Right cardiac atrium (tissue), 5 donors: Measurements from ENCODE around the gene UBTF. TPM values are rescaled to one million over a fixed set of nuclear protein-coding genes. Genes with fewer than 3 reads are reported as not detected.
"Not testable (repeated sequence)": the region's sequence is repeated elsewhere in the genome, so short reads cannot be mapped to it uniquely, and the experiment has no call there.

Source experiments
- ATAC-seq, 2 donors: fragments of 200-7000 bp; cut with Tn5 transposase; one replicate each; pipeline versions ENCODE4 v1.8.0 to v1.9.1; 2020; ENCODE audit warnings: moderate library complexity in 2 of 2, mild to moderate bottlenecking in 1 of 2
- DNase-seq, 3 donors: peaks; one replicate each; pipeline ENCODE4 v3.0.0-alpha.2; 2020
- H3K27ac ChIP-seq: one replicate; pipeline ENCODE4 v1.5.1; 2013; ENCODE audit warnings: mild to moderate bottlenecking, low read length, control low read depth, moderate library complexity
- H3K27me3 ChIP-seq: one replicate; pipeline ENCODE4 v1.6.1; 2013; ENCODE audit not compliant: control insufficient read depth, insufficient read depth
- H3K4me1 ChIP-seq: one replicate; pipeline ENCODE4 v1.6.1; 2013; ENCODE audit warnings: low read length; ENCODE audit not compliant: control insufficient read depth, insufficient read depth
- H3K4me3 ChIP-seq: one replicate; pipeline ENCODE4 v1.5.1; 2013; ENCODE audit warnings: low read length, control low read depth
- H3K9me3 ChIP-seq: one replicate; pipeline ENCODE4 v1.6.1; 2013; ENCODE audit warnings: low read length; ENCODE audit not compliant: control insufficient read depth
- WGBS: extraction: QIAGEN DNeasy Blood & Tissue Kit; methylation state at CpG from one replicate; pipeline ENCODE4 v1.1.7; 2013; 5-methylcytosine and 5-hydroxymethylcytosine counted together
- intact Hi-C, 4 donors: fragments of 100-400 bp; cut with DNase I; formaldehyde crosslinking; loops; one replicate each; pipeline versions ENCODE4 v1.11.0 to v1.14.0; 2022 to 2023
- polyA plus RNA-seq: library from polyadenylated mRNA; stranded (reverse); fragments of 200-250 nt; gene quantifications from one replicate; pipeline ENCODE4 v1.2.3, GENCODE V29; 2013
- total RNA-seq, 4 donors: library from RNA; stranded (reverse); fragmentation: NEBNext Ultra II Directional; extraction: Animal tissue kit (Norgen Biotek cat#: 25700); gene quantifications; one replicate each; pipeline ENCODE4 v1.2.1, GENCODE V29; 2021
- donor health status: healthy with polysubstance abuse.
- donor health status: DM: no; HTN: yes; CAD: no.
- donor health status: DM: no; HTN: no; CAD: no.
- donor health status: DM: no; HTN: yes; CAD: no; lungs with severe emphysema.
- donor health status: DM: yes; HTN: yes; CAD: no.

UBTF gene
- total and polyA plus RNA-seq, 5 donors: 36.7 to 63.4 (median 54.3) TPM

DNA sequence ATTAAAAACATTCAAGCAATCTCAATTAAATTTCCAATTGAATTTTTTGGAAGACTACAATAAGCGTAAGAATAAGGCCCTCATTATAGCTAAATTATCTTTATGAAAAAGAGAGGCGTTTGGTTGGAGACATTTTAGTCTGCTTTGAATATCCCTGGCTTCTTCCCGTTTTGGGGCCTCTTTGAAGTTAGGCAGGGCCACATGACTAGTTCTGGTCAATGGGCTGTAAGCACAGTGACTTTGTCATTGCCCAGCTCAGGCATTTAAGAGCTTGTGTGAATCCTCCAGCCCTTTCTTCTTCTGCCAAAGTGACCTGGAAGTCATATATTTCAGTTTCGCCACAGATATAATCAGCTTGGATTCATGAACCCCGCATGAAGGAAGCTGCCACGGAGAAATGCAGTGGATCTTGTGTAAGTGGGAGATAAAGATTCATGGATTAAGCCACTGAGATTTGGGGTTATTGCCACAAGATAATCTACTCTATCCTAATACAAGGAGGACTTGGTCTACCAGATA lies 21.7 kb upstream of the UBTF start:
- Histone ChIP-seq H3K4me3 (no peak overlapping the region), H3K4me1 (no peaks in the 10 kb centered on the region), H3K27ac (no peak overlapping the region), H3K9me3 (no peaks in the 10 kb centered on the region), H3K27me3 (no peaks in the 10 kb centered on the region)
- intact Hi-C loops: loop anchor here in 1 of 4 donors (5.0 kb wide), 1 partner anchor 51 kb away; no protein-coding TSS in a partner anchor
- 67% methylated on average over 6 of the region's 6 CpGs for WGBS
- DNase-seq: no peak
- ATAC-seq: no peak

DNA sequence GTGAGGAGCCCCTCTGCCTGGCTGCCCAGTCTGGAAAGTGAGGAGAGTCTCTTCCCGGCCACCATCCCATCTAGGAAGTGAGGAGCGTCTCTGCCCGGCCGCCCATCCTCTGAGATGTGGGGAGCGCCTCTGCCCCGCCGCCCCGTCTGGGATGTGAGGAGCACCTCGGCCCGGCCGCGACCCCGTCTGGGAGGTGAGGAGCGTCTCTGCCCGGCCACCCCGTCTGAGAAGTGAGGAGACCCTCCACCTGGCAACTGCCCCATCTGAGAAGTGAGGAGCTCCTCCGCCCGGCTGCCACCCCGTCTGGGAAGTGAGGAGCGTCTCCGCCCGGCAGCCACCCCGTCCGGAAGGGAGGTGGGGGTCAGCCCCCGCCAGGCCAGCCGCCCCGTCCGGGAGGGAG lies 18.4 kb upstream of the UBTF start:
- 88% methylated on average over 24 of the region's 28 CpGs for WGBS

DNA sequence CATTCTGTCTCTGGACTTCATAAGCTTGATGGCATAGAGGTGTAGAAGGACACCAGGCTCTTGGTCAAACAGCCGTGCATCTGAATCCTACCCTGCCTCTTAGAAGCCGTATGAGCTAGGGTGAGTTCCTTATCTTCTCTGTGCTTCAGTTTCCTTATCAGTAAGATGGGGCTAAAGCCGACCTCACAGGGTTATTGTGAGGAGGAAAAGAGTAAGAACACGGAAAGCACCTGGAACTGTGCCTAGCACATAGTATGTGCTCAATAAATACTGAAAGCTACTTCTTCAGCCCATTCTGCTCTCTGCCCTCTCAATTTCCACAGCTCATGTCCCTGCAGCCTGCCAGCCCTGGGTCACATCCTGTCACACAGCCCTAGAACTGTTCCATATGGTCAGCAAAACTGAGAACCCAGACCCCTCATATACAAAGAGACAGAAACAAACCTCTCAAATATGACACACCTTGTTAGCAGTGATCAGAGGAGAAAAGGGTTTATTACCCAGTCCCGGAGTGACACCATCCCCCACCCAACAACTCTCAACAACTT lies 17.0 kb upstream of the UBTF start:
- ATAC-seq (no peak), DNase-seq (no peak)
- 57% methylated on average over 5 of the region's 5 CpGs for WGBS
- no peak overlapping the region for H3K4me3 ChIP-seq
- H3K4me1 ChIP-seq: peaks cover 1% of the 10 kb centered on the region
- H3K27me3 ChIP-seq: no peaks in the 10 kb centered on the region
- intact Hi-C loops: no loop called here
- no peaks in the 10 kb centered on the region for H3K9me3 ChIP-seq
- no peak overlapping the region for H3K27ac ChIP-seq

More for the DNA sequence above, 18.4 kb upstream of the UBTF start:
- H3K27ac ChIP-seq, DNase-seq, H3K9me3 ChIP-seq, intact Hi-C loops, H3K4me3 ChIP-seq, ATAC-seq, H3K4me1 ChIP-seq, H3K27me3 ChIP-seq: not testable (repeated sequence)

DNA sequence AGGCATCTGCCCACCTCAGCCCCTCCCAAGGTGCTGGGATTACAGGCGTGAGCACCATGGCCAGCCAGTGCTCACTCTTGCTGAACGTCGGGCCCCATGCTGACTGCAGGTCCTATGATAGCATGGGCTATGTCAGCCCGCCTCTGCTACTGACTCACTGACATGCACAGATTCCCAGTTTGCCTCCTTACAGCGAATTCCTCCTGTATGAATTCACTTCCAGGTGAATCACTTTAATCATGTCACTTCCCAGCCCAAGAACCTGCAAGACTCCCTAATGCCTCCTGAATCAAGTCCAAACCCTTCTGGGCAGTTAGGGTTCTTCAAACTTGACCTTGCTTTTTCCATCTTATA lies 16.1 kb upstream of the UBTF start:
- ATAC-seq (peak in 1 of 2 donors; percentile 18), DNase-seq (no peak)
- H3K27ac ChIP-seq: no peak overlapping the region
- no peak overlapping the region for H3K4me3 ChIP-seq
- no peaks in the 10 kb centered on the region for H3K9me3 ChIP-seq
- H3K4me1 ChIP-seq: peaks cover 1% of the 10 kb centered on the region
- intact Hi-C loops: no loop called here
- WGBS: 85% methylated on average over 5 of the region's 5 CpGs
- no peaks in the 10 kb centered on the region for H3K27me3 ChIP-seq

DNA sequence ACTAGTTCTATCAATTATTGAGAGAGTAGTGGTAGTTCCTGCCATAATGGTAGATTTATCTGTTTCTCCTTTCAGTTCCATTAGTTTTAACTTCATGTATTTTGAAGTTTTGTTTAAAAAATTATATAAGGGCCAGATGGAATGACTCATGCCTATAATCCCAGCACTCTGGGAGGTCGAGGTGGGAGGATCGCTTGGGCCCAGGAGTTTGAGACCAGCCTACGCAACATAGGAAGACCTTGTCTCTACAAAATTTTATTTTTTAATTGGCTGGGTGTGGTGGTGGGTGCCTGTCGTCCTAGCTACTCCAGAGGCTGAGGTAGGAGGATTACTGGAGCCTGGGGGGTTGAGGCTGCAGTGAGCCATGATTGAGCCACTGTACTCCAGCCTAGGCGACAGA lies 14.1 kb upstream of the UBTF start:
- WGBS: 85% methylated on average over 5 of the region's 5 CpGs
- Histone ChIP-seq H3K4me3 (no peak overlapping the region), H3K27me3 (no peaks in the 10 kb centered on the region), H3K9me3 (no peaks in the 10 kb centered on the region), H3K4me1 (peaks cover 3% of the 10 kb centered on the region), H3K27ac (no peak overlapping the region)
- DNase-seq (no peak), ATAC-seq (no peak)
- intact Hi-C loops: no loop called here

DNA sequence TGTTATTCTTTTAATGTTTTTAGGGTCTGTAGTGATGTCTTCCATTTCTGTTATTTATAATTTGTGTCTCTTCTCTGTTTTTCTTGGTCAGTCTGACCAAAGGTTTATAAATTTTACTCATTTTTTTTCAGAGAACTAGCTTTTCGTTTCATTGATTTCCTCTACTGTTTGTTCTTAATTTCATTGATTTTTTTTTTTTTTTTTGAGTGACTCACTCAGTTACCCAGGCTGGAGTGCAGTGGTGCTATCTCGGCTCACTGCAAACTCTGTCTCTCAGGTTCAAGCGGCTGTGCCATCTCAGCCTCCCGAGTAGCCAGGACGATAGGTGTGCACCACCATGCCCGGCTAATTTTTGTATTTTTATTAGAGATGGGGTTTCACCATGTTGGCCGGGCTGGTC lies 12.6 kb upstream of the UBTF start:
- intact Hi-C loops: no loop called here
- Histone ChIP-seq H3K4me1 (peaks cover 3% of the 10 kb centered on the region), H3K4me3 (no peak overlapping the region), H3K27ac (no peak overlapping the region), H3K27me3 (no peaks in the 10 kb centered on the region), H3K9me3 (no peaks in the 10 kb centered on the region)
- DNase-seq (no peak), ATAC-seq (no peak)
- 93% methylated on average over 7 of the region's 7 CpGs for WGBS

DNA sequence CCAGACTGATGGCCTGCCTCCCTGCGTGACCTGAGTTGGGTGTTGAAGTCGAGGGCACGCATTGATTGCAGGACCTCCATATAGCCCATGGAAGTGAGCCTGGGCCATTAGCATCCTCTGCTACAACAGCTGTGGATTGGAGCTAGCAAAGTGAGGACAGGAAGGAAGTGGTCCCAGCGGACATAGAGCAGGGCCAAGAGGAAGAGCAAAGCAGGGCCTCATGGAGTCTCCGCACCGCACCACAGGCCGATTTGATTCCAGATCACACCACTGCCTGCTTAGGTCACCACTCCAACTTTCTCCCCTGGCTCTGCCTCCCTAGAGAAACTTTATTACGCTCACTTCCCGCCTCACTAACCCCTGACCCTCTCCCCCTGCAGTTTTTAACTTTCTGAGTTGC lies 10.7 kb upstream of the UBTF start:
- Histone ChIP-seq H3K27me3 (no peaks in the 10 kb centered on the region), H3K4me1 (peaks cover 2% of the 10 kb centered on the region), H3K27ac (no peak overlapping the region), H3K9me3 (no peaks in the 10 kb centered on the region), H3K4me3 (no peak overlapping the region)
- WGBS: 57% methylated on average over 9 of the region's 9 CpGs
- intact Hi-C loops: no loop called here
- no peak for DNase-seq
- ATAC-seq: no peak

DNA sequence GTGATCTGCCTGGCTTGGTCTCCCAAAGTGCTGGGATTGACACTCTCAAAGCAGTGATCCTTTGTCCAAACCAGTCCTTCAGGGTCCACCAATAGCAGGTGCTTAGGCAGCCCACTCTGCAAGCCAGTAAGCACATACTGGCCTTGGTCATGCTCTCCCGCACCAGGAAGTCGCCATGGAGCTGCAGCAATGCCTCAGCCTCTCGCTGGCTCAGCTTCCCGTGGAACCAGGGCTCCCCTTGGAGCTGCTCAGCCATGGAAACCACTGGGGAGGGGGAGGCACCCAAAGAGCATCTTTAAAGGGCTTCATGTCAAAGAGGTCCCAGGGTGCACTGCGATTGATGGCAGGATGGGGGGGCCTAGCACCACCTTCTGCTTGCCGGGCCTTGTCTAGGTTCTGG lies 9.6 kb upstream of the UBTF start:
- H3K9me3 ChIP-seq: no peaks in the 10 kb centered on the region
- no peak overlapping the region for H3K4me3 ChIP-seq
- intact Hi-C loops: no loop called here
- H3K27ac ChIP-seq: no peak overlapping the region
- DNase-seq (peak in 1 of 3 donors; percentile 23), ATAC-seq (no peak)
- H3K4me1 ChIP-seq: peaks cover 2% of the 10 kb centered on the region
- 86% methylated on average over 6 of the region's 6 CpGs for WGBS
- no peaks in the 10 kb centered on the region for H3K27me3 ChIP-seq

DNA sequence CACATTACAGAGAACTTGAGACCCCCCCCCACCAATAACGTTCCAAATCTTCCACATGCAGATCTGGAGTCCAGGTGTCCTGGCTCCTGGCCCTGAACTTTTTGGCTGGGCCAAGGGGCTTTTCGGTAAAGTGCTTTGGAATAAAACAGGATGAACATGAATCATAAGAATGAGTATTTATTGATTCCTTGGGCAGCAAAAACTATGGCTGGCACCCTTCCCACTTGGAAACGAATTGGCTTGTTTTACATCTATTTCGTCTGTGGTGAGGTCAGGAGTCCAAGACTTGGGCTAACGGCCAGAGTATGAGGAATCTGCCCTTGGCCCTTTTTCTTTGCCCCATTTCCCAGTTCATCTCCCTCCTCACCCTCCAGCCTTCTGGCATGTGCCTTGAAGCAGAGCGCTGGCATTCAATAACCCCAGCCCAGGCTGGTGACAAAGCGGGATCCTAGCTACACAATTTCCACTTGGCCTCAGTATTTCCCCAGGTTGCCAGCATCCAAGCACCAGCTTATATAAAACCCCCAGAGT lies 4.1 kb upstream of the UBTF start:
- ATAC-seq (no peak), DNase-seq (peak in 2 of 3 donors; percentile 28 to 52)
- H3K27me3 ChIP-seq: no peaks in the 10 kb centered on the region
- intact Hi-C loops: loop anchor here in 1 of 4 donors (5.0 kb wide), 1 partner anchor 99 kb away; the partner anchor contains the start of gene SLC25A39
- H3K9me3 ChIP-seq: no peaks in the 10 kb centered on the region
- no peak overlapping the region for H3K4me3 ChIP-seq
- peaks cover 5% of the 10 kb centered on the region for H3K4me1 ChIP-seq
- peak overlapping the region; percentile 9 for H3K27ac ChIP-seq
- 44% methylated on average over 7 of the region's 7 CpGs for WGBS

DNA sequence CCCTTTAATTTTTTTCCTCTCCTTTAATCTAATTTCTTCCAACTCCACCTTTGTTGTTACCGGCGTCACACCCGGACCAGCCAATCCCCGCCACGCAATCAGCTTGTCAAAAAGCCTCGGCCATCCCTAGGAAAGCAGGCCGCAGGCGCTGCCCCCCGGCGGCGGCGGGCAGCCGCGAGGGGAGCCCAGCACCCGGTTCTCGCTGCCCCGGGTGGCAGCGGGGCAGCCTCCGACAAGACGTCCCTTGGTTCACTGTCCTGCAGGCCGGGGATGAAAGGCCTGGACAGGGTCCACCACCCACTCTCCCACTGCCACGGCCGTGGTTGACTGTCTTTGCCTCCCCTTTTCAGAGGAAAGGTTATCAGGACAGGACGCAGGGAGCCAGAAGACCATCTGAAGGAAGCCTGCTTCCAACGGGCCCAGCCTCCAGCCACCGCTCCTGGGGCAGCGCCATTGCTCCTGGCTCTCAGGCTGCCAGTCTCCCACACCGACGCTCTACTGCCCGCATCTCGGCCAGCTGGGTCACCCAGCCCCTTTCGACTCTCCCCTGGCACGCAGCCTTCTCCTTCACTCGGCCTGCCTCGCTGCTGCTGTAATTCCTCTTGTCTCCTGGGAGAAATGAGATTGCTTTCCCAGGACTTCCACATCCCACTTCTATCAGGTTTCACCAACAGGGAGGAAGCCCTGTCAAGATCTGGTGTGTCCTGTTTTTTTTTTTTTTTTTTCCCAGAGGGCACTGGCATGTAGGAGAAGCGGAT lies 2.8 kb upstream of the UBTF start:
- ATAC-seq: peak; percentile 55 to 62
- intact Hi-C loops: loop anchor here in 1 of 4 donors (5.0 kb wide), 1 partner anchor 100 kb away; the partner anchor contains the start of gene SLC25A39
- no peaks in the 10 kb centered on the region for H3K9me3 ChIP-seq
- peak overlapping the region; percentile 98 for H3K4me3 ChIP-seq
- 1% methylated on average over 36 of the region's 36 CpGs for WGBS
- H3K27me3 ChIP-seq: no peaks in the 10 kb centered on the region
- H3K27ac ChIP-seq: peak overlapping the region; percentile 95
- peak; percentile 82 to 93 (median 92) for DNase-seq
- peaks cover 13% of the 10 kb centered on the region for H3K4me1 ChIP-seq

DNA sequence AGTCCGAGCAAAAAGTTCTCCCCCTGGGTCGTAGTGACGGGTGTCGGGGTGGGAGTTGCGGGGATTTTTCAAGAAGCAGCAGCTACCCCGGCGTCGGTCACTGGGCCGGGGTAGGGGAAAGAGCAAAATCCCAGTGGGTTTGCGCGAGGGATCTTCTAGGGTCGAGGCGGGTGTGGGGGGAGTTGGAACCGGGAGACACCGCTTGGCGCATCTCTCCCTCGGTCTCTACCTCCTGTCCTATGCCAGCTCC lies 2.3 kb upstream of the UBTF start:
- no peaks in the 10 kb centered on the region for H3K27me3 ChIP-seq
- peaks cover 14% of the 10 kb centered on the region for H3K4me1 ChIP-seq
- DNase-seq (no peak), ATAC-seq (no peak)
- peak overlapping the region; percentile 95 for H3K27ac ChIP-seq
- no peaks in the 10 kb centered on the region for H3K9me3 ChIP-seq
- WGBS: under 1% methylated on average over 17 of the region's 17 CpGs
- peak overlapping the region; percentile 98 for H3K4me3 ChIP-seq
- intact Hi-C loops: loop anchor here in 2 of 4 donors (2.0 to 5.0 kb wide), 2 partner anchors 101 to 103 kb away; partner anchors contain the start of gene SLC25A39 (in 2 of the 2)
